Measurements from ENCODE around the gene CDK10.

DNA sequence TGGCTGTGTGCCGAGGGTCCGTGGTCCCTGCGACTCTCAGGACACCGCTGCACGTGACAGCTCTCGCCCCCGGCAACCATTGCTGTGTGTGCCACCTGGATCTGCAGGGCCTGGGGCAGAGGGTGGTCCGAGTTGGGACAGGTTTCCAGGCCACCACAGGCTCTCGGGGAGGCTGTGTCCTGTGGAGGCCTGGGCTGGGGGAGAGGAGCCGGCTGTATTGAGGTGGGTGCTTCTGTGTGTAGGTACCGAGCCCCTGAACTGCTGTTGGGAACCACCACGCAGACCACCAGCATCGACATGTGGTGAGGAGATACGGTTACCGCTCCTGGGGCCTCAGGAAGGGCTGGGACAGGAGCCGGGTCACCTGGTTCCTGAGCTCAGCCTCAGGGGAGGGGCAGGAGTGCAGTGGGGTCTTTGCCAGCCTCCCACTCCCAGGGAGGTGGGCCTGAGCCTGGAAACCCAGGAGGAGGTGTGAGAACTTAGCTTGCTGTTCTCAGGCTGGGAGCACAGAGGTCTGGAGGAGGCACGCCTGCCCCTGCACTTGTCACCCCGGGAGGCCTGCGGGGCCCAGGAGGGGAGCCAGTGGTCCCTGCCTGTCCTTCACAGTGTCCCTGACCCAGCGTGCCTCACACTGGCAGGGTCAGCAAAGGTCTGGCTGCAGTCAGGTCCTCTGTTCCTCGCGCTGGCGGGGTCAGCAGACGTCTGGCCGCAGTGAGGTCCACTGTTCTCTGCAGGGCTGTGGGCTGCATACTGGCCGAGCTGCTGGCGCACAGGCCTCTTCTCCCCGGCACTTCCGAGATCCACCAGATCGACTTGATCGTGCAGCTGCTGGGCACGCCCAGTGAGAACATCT lies 7.7 kb downstream of the CDK10 start:
- TF ChIP-seq, protein P1, sequence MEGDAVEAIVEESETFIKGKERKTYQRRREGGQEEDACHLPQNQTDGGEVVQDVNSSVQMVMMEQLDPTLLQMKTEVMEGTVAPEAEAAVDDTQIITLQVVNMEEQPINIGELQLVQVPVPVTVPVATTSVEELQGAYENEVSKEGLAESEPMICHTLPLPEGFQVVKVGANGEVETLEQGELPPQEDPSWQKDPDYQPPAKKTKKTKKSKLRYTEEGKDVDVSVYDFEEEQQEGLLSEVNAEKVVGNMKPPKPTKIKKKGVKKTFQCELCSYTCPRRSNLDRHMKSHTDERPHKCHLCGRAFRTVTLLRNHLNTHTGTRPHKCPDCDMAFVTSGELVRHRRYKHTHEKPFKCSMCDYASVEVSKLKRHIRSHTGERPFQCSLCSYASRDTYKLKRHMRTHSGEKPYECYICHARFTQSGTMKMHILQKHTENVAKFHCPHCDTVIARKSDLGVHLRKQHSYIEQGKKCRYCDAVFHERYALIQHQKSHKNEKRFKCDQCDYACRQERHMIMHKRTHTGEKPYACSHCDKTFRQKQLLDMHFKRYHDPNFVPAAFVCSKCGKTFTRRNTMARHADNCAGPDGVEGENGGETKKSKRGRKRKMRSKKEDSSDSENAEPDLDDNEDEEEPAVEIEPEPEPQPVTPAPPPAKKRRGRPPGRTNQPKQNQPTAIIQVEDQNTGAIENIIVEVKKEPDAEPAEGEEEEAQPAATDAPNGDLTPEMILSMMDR (IDR thresholded peaks at IDR 0.05), result no peak
- no peak for TF ChIP-seq POLR2A (IDR thresholded peaks at IDR 0.05)

Measured in right lobe of liver (tissue), 4 donors.